Inflammatory macrophage treated with lipopolysaccharide for 4 hours (primary cell): ENCODE measurements around the gene ZDHHC12.

Source experiments
- DNase-seq: peaks from one replicate; pipeline ENCODE4 v3.0.0-alpha.2; 2020

Gene ZDHHC12

GRCh38 chr9:128685636-128686489, 38.1 kb downstream of the ZDHHC12 start:
- DNase-seq: peak; percentile 81

- DNase-seq: peak; percentile 78
Observed at GRCh38 chr9:128684325-128685199, 39.4 kb downstream of the ZDHHC12 start.

DNA sequence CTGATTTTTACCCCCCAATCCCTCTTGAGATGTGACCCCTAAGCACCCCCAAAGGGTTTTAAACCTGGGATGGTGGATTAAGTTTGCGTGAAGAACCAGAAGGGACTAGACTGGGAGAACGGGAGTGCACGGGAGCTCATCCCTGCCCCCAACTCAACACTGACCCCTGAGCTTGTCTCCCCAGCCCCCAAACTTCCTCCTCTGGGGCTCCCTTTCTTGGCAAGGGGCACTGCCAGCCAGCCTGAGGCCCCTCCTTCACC, 39.9 kb downstream of the ZDHHC12 start:
- no peak for DNase-seq

- DNase-seq: peak; percentile 54
Observed at GRCh38 chr9:128683340-128684064, 40.4 kb downstream of the ZDHHC12 start.

GRCh38 chr9:128677794-128678193, 46.1 kb downstream of the ZDHHC12 start:
- no peak for DNase-seq

DNA sequence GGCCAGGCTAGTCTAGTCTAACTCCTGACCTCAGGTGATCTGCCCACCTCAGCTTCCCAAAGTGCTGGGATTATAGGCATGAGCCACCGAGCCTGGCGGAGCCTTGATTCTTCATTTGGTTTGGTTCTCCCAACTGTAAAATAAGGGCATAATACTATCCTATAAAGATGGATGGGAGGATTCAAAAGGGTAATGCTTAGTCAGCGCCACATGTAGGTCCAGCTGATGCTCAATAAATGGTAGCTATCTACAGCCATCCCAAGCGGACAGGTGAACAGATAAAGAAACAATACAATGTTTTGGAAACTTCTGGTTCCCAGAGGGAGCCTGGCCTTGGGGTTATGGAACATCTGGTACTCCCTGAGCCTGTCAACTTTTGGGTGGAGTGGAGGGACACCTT, 48.5 kb downstream of the ZDHHC12 start:
- DNase-seq: no peak
